Activated naive CD4-positive, alpha-beta T cell (primary cell): Measurements from ENCODE around the gene ZNF154.

Source experiments
- DNase-seq, 4 experiments: peaks; one replicate each; lab custom pipeline; 2025; lab: John Stamatoyannopoulos, UW

Gene ZNF154

GRCh38 chr19:57675881-57676280 is 33.1 kb downstream of the ZNF154 start:
- no peak for DNase-seq

GRCh38 chr19:57672466-57672865 is 36.5 kb downstream of the ZNF154 start:
- no peak for DNase-seq

DNA sequence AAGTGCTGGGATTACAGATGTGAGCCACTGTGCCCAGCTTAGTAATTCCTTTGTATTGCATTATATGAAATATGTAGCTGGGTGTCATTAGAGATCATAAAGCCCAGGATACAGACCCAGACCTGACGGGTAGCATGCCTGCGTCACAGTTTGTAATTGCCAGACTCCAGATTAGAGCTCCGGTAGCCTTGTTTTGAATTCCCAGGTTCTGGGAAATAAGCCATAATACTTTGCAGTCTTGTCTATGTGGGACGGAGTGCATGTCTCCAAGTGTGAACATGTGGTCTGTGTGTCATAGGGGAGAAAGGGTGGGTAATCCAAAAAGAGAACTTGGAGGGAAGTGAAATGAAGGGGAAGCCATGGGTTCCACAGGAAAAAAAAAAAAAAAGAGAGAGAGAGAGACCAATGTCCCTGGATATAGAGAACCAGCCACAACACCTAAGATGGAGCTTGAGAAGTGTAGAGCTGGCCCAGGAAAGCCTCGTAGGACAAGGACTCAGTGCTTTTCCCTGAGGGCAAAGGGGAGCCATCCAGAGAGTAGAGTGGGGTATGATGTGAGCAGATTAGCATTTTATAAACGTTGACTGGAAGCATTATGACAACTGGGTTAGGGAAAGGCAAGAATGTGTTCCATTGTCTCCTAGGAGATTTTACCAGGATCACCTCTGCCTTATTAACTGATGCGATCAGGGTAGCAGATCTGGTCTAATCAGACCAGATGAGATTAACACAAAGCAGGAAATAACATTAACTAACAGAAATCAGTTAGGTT is 37.7 kb downstream of the ZNF154 start:
- DNase-seq, result no peak

DNA sequence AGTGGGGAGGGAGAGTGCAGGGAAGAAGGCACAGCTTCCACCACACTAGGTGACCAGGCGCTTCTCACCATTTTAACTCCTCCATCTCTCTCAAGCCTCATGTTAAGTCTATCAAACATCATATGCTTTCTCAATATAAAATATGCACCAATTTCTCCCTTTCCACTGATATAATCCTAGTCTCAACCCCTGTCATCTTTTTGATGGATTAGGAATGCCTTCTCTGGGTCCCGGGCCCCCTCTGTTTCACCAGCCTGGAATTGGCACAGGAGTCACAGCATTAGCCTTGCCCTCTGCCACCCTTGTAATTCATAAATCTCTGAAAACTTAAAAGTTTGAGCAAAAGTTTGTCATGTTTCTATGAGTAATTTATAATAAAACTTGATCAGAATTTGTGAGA is 40.4 kb downstream of the ZNF154 start, which contains the start of gene ZSCAN4:
ZSCAN4 (plus strand) TSS at position 301 of the 400 bp plus-strand sequence. CDS start 7,211 bp downstream, outside the sequence.
- no peak for DNase-seq

- DNase-seq, result no peak
Measured at GRCh38 chr19:57667228-57667627, 41.8 kb downstream of the ZNF154 start.

GRCh38 chr19:57665261-57665806 is 43.7 kb downstream of the ZNF154 start:
- DNase-seq, result no peak

DNA sequence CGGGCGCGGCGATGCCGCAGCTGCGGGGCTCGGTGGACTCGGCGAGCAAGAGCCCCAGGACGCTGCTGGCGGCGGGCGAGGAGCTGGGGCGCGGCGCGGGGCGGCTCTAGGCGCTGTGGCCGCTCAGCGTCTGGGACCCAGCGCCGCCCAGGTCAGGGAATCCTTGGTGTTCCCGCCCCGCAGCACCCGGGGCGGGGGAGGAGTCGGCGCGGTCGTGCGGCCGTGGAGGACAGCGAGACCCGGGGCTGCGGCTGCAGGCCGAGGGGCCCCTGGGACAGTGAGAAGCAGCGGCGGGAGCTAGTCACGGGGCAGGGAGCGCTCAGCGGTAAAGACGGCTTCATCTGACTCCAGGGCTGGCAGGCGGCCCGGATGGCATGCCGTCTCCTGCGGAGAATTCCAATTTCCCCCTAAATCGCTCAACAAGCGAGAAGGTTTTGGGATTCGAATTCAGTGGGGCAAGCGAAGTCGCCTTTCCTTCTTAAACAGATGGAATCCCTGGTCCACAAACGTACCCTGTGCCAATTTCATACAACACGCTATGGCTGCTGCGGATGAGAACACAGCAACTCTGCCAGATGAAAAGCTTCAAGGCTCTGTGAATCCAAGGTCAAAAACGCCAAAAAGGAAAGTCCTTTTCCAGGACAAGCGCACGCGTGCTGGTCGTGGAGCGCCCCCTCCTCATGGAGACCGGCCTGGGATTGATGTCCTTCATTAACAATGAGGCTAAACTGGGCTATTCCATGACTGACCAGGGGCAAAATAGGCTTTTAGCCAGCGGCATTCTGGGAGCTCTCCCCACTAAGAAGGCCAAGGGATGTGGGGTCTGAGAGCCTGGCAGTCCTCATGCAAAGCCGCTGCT is 44.5 kb downstream of the ZNF154 start:
- no peak for DNase-seq

GRCh38 chr19:57656346-57656745 is 52.7 kb downstream of the ZNF154 start:
- DNase-seq, result no peak

GRCh38 chr19:57655443-57655842 is 53.6 kb downstream of the ZNF154 start:
- DNase-seq, result no peak

DNA sequence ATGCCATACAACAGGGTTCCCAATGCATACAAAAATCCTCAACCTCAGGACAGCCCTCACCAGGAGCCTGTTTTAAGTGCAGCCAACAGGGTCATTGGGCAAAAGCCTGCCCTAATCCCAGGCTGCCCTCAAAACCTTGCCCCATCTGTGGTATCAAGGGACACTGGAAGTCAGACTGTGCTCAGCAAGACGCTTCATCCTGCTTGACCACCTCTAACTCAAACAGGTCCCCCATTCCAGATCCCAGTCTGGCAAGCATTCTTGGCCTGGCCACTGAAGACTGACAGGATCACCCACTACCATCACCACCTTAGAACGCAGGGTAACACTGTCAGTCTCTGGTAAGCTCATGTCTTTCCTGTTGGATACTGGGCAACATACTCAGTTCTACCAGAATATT is 55.3 kb downstream of the ZNF154 start:
- DNase-seq, result no peak

- no peak for DNase-seq
Measured at GRCh38 chr19:57651654-57651996, 57.4 kb downstream of the ZNF154 start.

- no peak for DNase-seq
Measured at GRCh38 chr19:57648331-57649003, 60.5 kb downstream of the ZNF154 start.
